ENCODE results near the gene KLHL28. TPM values are rescaled to one million over a fixed set of nuclear protein-coding genes. Genes with fewer than 3 reads are reported as not detected.

KLHL28 gene
- total and polyA plus RNA-seq, 12 donors = 1.7 to 15.4 (median 12.8) TPM

GRCh38 chr14:44955528-44955927 lies 6.2 kb downstream of the KLHL28 start:
- 74 to 87% methylated on average over 3 of the region's 3 CpGs for WGBS, 2 donors
- no peak for TF ChIP-seq CTCF (IDR thresholded peaks at IDR 0.05)
- Histone ChIP-seq H3K4me3 (no peak overlapping the region), H3K27ac (no peak overlapping the region), H3K27me3 (no peaks in the 10 kb centered on the region), H3K4me1 (peaks cover 0 to 57% (median 37%) of the 10 kb centered on the region in 9 donors), H3K36me3 (peaks cover 0 to 15% (median 0%) of the 10 kb centered on the region in 9 donors), H3K9me3 (no peaks in the 10 kb centered on the region)
- ATAC-seq = no peak
- intact Hi-C loops (cut with DNase I) = no loop called here
- DNase-seq = no peak

GRCh38 chr14:44954750-44955149 lies 7.0 kb downstream of the KLHL28 start:
- H3K27ac ChIP-seq = no peak overlapping the region
- DNase-seq (no peak), ATAC-seq (no peak)
- H3K36me3 ChIP-seq = peaks cover 0 to 15% (median 0%) of the 10 kb centered on the region in 9 donors
- no peaks in the 10 kb centered on the region for H3K27me3 ChIP-seq
- intact Hi-C loops (cut with DNase I) = no loop called here
- no peak overlapping the region for H3K4me3 ChIP-seq
- peaks cover 0 to 52% (median 29%) of the 10 kb centered on the region in 9 donors for H3K4me1 ChIP-seq
- no peaks in the 10 kb centered on the region for H3K9me3 ChIP-seq
- WGBS, 2 donors = 95 to 96% methylated on average over 3 of the region's 3 CpGs
- no peak for TF ChIP-seq CTCF (IDR thresholded peaks at IDR 0.05)

- H3K4me3 ChIP-seq = no peak overlapping the region
- H3K27ac ChIP-seq = no peak overlapping the region
- no peak for DNase-seq
- intact Hi-C loops (cut with DNase I) = no loop called here
- WGBS, 2 donors = 87 to 89% methylated on average over 4 of the region's 4 CpGs
- peaks cover 0 to 2% (median 0%) of the 10 kb centered on the region in 11 donors for H3K9me3 ChIP-seq
- no peak for TF ChIP-seq CTCF (IDR thresholded peaks at IDR 0.05)
- peaks cover 0 to 25% (median 0%) of the 10 kb centered on the region in 9 donors for H3K36me3 ChIP-seq
- peaks cover 0 to 30% (median 11%) of the 10 kb centered on the region in 9 donors for H3K4me1 ChIP-seq
- ATAC-seq = no peak
- no peaks in the 10 kb centered on the region for H3K27me3 ChIP-seq
Observed at GRCh38 chr14:44952391-44953110, 9.2 kb downstream of the KLHL28 start.

- 69 to 79% methylated on average over 2 of the region's 2 CpGs for WGBS, 2 donors
- H3K27ac ChIP-seq = no peak overlapping the region
- no peak for TF ChIP-seq CTCF (IDR thresholded peaks at IDR 0.05)
- peaks cover 0 to 26% (median 8%) of the 10 kb centered on the region in 9 donors for H3K4me1 ChIP-seq
- ATAC-seq (peak in 2 of 8 donors; percentile 14 to 51), DNase-seq (no peak)
- H3K36me3 ChIP-seq = peaks cover 0 to 37% (median 4%) of the 10 kb centered on the region in 9 donors
- no peaks in the 10 kb centered on the region for H3K27me3 ChIP-seq
- H3K9me3 ChIP-seq = peaks cover 0 to 9% (median 7%) of the 10 kb centered on the region in 11 donors
- H3K4me3 ChIP-seq = no peak overlapping the region
- intact Hi-C loops (cut with DNase I) = no loop called here
Observed at GRCh38 chr14:44951051-44951450, 10.7 kb downstream of the KLHL28 start.
